ENCODE results near the gene PCNX3. TPM values are rescaled to one million over a fixed set of nuclear protein-coding genes. Genes with fewer than 3 reads are reported as not detected.
A peak's percentile ranks its signal among the peaks of the same experiment; 100 is the strongest.

The PCNX3 gene
- total RNA-seq, 2 experiments from 2014 or later, result 21.6 to 24.7 TPM

DNA sequence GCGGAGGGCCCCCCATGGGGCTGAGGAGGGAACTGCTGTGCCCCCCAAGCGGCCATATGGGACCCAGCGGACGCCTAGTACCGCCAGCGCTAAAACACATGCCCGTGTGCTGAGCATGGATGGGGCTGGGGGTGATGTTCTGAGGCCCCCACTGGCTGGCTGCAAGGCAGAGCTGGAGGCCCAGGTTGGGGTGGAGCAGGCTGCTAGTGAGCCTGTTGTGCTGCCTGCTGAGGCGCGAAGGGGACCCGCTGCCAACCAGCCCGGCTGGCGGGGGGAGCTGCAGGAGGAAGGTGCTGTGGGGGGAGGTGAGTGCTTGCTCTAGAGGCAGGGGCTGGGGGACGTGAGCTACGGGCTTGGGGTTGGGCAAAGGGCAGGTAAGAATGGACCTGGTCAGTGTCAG, 3.2 kb downstream of the PCNX3 start:
- CTCF ChIA-PET, result no interaction called here
- Mint-ChIP-seq H3K4me3 (no peak overlapping the region), H3K36me3 (ENCODE audit: low read depth) (peaks cover 21% of the 10 kb centered on the region), H3K4me1 (ENCODE audit: low read depth) (peaks cover 27% of the 10 kb centered on the region), H3K9me3 (no peaks in the 10 kb centered on the region), H3K27ac (no peak overlapping the region), H3K27me3 (ENCODE audit: low read depth) (no peaks in the 10 kb centered on the region)
- no peak for DNase-seq
- intact Hi-C loops (cut with micrococcal nuclease), result no loop called here

DNA sequence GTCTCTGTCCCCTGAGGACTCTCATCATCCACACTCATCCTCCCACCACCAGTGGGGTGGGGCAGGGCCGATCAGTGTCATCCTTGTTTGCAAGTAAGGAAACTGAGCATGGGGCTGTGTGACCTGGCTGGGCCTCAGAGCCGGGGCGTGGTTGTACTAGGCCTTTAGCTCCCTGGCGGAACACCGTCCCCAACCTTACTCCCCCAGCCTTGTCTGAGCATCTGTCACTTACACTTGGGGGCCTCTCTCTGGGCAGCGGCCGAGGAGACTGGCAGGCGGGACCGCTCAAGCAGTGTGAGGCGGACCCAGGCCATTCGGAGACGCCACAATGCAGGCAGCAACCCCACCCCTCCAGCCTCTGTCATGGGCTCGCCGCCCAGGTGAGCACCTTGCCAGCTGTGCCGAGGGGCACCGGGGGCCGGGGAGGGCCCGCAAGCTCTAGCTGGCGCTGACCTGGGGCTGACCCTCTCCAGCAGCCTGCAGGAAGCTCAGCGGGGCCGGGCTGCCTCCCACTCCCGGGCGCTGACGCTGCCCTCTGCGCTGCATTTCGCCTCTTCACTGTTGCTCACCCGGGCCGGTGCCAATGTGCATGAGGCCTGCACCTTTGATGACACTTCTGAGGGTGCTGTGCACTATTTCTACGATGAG, 3.8 kb downstream of the PCNX3 start:
- DNase-seq, result no peak
- CTCF ChIA-PET, result no interaction called here
- H3K4me3 Mint-ChIP-seq, result no peak overlapping the region
- no peak overlapping the region for H3K27ac Mint-ChIP-seq
- no peaks in the 10 kb centered on the region for H3K27me3 Mint-ChIP-seq (ENCODE audit: low read depth)
- H3K4me1 Mint-ChIP-seq (ENCODE audit: low read depth), result peaks cover 27% of the 10 kb centered on the region
- H3K9me3 Mint-ChIP-seq, result no peaks in the 10 kb centered on the region
- H3K36me3 Mint-ChIP-seq (ENCODE audit: low read depth), result peaks cover 25% of the 10 kb centered on the region
- intact Hi-C loops (cut with micrococcal nuclease), result no loop called here

DNA sequence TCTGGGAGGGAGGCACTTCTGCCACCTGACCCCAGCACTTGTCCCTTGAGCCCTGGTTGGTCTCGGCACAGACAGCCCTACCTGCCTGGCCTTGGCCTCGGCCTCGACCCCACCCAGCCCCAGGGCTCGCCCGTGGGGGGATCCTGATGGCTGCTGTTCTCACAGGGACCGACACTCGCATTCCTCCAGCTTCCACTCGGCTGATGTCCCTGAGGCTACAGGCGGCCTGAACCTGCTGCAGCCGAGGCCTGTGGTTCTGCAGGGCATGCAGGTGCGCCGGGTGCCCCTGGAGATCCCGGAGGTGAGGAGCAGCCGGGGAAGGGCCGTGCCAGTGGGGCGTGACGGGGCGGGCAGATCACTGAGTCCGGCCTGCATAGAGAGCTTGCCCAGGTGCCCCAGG, 5.1 kb downstream of the PCNX3 start:
- Mint-ChIP-seq H3K27ac (no peak overlapping the region), H3K27me3 (ENCODE audit: low read depth) (no peaks in the 10 kb centered on the region), H3K4me1 (ENCODE audit: low read depth) (peaks cover 30% of the 10 kb centered on the region), H3K4me3 (no peak overlapping the region), H3K9me3 (no peaks in the 10 kb centered on the region), H3K36me3 (ENCODE audit: low read depth) (peaks cover 27% of the 10 kb centered on the region)
- DNase-seq, result no peak
- intact Hi-C loops (cut with micrococcal nuclease), result no loop called here
- CTCF ChIA-PET, result no interaction called here

DNA sequence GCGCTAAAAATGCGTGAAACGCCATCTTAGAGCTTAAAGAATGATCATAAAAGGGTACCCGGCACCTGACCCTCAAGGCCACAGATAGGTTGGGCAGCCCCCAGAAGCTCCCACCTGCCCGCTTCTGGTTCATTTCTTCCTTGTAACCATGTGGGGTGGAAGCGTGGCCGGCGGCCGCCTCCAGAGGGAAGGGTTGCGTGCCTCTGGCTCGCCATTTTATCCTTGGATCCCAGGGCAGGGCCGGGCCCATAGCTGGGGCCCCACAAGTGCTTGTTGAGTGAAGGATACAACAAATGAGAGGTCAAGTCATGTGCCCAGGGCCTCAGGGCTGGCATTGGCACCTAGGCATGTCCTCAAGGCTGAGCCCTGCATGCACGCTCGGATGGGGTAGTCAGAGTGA, 5.9 kb downstream of the PCNX3 start:
- H3K27ac Mint-ChIP-seq, result no peak overlapping the region
- no peaks in the 10 kb centered on the region for H3K27me3 Mint-ChIP-seq (ENCODE audit: low read depth)
- H3K4me3 Mint-ChIP-seq, result no peak overlapping the region
- H3K9me3 Mint-ChIP-seq, result no peaks in the 10 kb centered on the region
- CTCF ChIA-PET, result no interaction called here
- intact Hi-C loops (cut with micrococcal nuclease), result no loop called here
- peaks cover 32% of the 10 kb centered on the region for H3K4me1 Mint-ChIP-seq (ENCODE audit: low read depth)
- peaks cover 30% of the 10 kb centered on the region for H3K36me3 Mint-ChIP-seq (ENCODE audit: low read depth)
- no peak for DNase-seq

DNA sequence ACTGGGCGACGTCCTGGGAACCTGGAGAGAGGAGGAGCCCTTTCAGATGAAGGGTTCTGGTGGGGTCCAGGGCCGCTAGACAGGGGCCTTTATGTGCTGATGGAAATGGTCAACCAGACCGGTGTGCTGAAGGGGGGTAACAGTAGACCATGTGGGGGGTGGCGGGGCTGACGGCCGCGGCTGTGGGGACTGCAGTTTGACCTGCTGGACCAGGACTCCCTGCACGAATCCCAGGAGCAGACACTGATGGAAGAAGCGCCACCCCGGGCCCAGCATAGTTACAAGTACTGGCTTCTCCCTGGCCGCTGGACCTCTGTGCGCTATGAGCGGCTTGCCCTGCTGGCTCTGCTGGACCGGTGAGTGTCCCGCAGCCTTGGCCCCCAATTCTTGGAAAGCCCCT, 6.4 kb downstream of the PCNX3 start:
- Mint-ChIP-seq H3K27me3 (ENCODE audit: low read depth) (no peaks in the 10 kb centered on the region), H3K4me1 (ENCODE audit: low read depth) (peaks cover 27% of the 10 kb centered on the region), H3K27ac (no peak overlapping the region), H3K9me3 (no peaks in the 10 kb centered on the region), H3K36me3 (ENCODE audit: low read depth) (peaks cover 24% of the 10 kb centered on the region), H3K4me3 (no peak overlapping the region)
- CTCF ChIA-PET, result no interaction called here
- intact Hi-C loops (cut with micrococcal nuclease), result no loop called here
- DNase-seq, result no peak

DNA sequence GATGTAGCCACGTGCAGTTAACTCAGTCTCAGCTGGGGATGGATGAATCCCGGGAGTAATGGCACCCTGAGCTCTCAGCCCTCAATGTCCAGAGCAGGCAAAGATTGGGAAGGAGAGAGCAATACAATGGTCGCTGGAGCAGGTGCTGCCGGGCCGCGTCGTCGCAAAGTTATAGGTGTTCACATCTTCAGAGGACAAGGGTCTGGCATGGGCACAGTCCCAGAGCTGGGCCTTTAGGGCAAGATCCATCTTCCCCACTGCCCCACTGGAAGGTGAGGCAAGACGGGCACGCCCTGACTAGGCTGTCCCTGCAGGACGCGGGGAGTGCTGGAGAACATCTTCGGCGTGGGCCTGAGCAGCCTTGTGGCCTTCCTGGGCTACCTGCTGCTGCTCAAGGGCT, 7.6 kb downstream of the PCNX3 start:
- H3K27me3 Mint-ChIP-seq (ENCODE audit: low read depth), result no peaks in the 10 kb centered on the region
- DNase-seq, result no peak
- H3K9me3 Mint-ChIP-seq, result no peaks in the 10 kb centered on the region
- peaks cover 21% of the 10 kb centered on the region for H3K36me3 Mint-ChIP-seq (ENCODE audit: low read depth)
- no peak overlapping the region for H3K4me3 Mint-ChIP-seq
- CTCF ChIA-PET, result interaction anchor here (0.9 to 2.2 kb wide), 3 partner anchors 9 to 30 kb away, joined by 3 to 6 read pairs (median 4); partner anchors contain the start of gene SIPA1
- peaks cover 17% of the 10 kb centered on the region for H3K4me1 Mint-ChIP-seq (ENCODE audit: low read depth)
- intact Hi-C loops (cut with micrococcal nuclease), result no loop called here
- H3K27ac Mint-ChIP-seq, result no peak overlapping the region

DNA sequence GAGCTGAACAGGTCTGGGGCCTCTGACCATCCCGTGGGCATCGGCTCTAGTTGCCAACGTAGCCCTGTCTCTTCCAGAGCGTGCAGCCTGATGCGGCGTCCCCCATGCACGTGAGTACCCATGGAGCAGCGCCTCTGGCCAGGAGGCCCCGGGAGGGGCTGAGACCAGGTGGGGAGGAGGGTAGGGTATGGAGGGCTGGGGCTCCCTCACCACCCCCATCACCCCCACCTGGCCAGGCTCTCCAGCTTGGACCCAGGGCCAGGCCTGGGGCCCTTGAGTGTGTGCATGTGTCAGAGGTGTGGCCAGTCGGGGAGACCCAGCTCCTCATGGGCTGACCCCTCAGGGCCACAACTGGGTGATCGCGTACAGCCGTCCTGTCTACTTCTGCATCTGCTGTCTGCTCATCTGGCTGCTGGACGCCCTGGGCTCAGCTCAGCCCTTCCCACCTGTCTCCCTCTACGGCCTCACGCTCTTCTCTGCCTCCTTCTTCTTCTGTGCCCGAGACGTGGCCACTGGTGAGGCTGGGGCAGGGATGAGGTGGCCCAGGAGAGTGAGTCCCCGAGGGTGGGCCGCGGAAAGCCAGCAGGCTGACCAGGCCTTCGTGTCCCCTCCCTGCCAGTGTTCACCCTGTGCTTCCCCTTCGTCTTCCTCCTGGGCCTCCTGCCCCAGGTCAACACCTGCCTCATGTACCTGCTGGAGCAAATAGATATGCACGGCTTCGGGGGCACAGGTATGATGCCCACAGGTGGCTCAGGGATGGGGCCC, 8.5 kb downstream of the PCNX3 start:
- no peak for DNase-seq
- no peak overlapping the region for H3K4me3 Mint-ChIP-seq

DNA sequence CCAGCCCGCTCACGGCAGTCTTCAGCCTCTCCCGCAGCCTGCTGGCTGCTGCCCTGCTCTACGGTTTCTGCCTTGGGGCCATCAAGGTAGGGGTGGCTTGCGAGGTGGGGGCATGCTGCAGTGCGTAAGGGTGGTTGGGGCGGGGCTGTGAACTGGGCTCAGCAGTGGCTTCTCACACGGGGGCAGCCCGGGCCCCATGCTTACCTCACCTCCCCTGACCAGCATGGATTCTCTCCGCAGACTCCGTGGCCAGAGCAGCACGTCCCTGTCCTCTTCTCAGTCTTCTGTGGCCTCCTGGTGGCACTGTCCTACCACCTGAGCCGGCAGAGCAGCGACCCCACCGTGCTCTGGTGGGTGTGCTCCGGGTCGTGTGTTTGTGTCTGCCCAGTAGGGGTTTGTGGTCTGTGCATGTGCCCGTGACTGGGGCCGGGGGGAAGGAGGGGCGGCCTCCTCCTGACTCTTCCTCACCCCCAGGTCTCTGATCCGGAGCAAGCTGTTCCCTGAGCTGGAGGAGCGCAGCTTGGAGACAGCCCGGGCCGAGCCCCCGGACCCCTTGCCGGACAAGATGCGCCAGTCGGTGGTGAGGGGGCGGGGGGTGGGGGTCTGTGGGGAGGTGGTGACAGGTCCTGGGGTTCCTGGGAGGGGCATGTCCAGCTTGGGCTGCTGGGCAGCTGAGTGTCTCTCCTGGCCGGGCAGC, 9.5 kb downstream of the PCNX3 start:
- Mint-ChIP-seq H3K36me3 (ENCODE audit: low read depth) (peaks cover 18% of the 10 kb centered on the region), H3K4me3 (no peak overlapping the region)
- CTCF ChIA-PET, result interaction anchor here (1.0 to 2.1 kb wide), 8 partner anchors 8 to 146 kb away, joined by 3 to 6 read pairs (median 3); partner anchors contain the start of gene SIPA1

More for the DNA sequence above, 8.5 kb downstream of the PCNX3 start:
- Mint-ChIP-seq H3K27ac (no peak overlapping the region), H3K9me3 (no peaks in the 10 kb centered on the region), H3K4me1 (ENCODE audit: low read depth) (peaks cover 14% of the 10 kb centered on the region), H3K27me3 (ENCODE audit: low read depth) (no peaks in the 10 kb centered on the region), H3K36me3 (ENCODE audit: low read depth) (peaks cover 21% of the 10 kb centered on the region)
- CTCF ChIA-PET, result interaction anchor here (0.6 to 2.2 kb wide), 4 partner anchors 15 to 236 kb away, joined by 3 to 6 read pairs (median 4); partner anchors contain the start of gene SIPA1
- intact Hi-C loops (cut with micrococcal nuclease), result no loop called here

DNA sequence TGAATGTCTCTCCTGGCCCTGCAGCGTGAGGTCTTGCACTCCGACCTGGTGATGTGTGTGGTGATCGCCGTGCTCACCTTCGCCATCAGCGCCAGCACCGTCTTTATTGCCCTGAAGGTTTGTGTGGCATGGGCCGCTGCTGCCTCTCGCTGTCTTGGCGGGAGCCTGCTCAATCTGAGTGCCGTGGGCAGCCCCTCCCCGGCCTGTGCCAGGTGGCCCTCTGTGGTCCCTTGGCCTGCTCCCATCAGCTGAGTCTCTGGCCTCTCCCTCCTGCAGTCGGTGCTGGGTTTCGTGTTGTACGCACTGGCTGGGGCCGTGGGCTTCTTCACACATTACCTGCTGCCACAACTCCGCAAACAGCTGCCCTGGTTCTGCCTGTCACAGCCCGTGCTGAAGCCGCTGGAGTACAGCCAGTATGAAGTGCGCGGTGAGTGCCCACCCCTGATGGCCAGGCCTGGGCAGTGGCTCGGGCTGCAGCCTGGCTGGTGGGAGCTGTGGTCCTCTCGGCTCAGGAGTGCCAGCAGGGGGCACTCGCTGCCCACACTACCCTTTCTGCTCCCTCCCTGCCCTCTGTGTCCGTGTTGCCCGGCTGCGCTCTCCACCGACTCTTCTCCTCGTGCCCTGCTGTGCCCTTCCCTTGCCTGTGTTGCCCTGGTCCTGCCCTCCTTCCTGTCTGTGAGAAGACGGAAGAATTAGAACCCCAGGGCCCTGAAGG, 10.2 kb downstream of the PCNX3 start:
- DNase-seq, result peak; percentile 63
- Mint-ChIP-seq H3K27ac (no peak overlapping the region), H3K9me3 (no peaks in the 10 kb centered on the region), H3K36me3 (ENCODE audit: low read depth) (peaks cover 22% of the 10 kb centered on the region), H3K4me1 (ENCODE audit: low read depth) (peaks cover 9% of the 10 kb centered on the region), H3K4me3 (no peak overlapping the region), H3K27me3 (ENCODE audit: low read depth) (no peaks in the 10 kb centered on the region)
- CTCF ChIA-PET, result interaction anchor here (1.0 to 2.1 kb wide), 10 partner anchors 9 to 146 kb away, joined by 3 to 6 read pairs (median 3); partner anchors contain the start of gene SIPA1
- intact Hi-C loops (cut with micrococcal nuclease), result loop anchor here (2.0 kb wide), 1 partner anchor 81 kb away; no protein-coding TSS in a partner anchor

More for the DNA sequence above, 9.5 kb downstream of the PCNX3 start:
- Mint-ChIP-seq H3K27ac (no peak overlapping the region), H3K27me3 (ENCODE audit: low read depth) (no peaks in the 10 kb centered on the region), H3K9me3 (no peaks in the 10 kb centered on the region), H3K4me1 (ENCODE audit: low read depth) (peaks cover 9% of the 10 kb centered on the region)
- DNase-seq, result no peak
- intact Hi-C loops (cut with micrococcal nuclease), result no loop called here

DNA sequence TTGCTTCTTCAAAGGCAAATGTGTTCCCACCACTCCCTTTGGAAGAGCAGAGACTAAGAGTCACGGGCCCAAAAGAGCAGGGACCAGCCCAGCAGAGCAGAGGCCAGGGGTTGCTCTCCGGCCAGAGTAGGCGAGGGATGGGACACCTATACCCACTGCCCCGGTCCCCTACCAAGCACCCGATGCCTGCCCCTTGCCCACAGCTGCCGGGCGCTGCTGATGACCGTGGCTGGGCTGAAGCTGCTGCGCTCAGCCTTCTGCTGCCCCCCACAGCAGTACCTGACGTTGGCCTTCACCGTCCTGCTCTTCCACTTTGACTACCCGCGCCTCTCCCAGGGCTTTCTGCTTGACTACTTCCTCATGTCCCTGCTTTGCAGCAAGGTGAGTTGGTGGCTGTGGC, 11.6 kb downstream of the PCNX3 start:
- intact Hi-C loops (cut with micrococcal nuclease), result loop anchor here (2.0 kb wide), 1 partner anchor 80 kb away; no protein-coding TSS in a partner anchor
- Mint-ChIP-seq H3K4me1 (ENCODE audit: low read depth) (peaks cover 7% of the 10 kb centered on the region), H3K4me3 (no peak overlapping the region), H3K27me3 (ENCODE audit: low read depth) (no peaks in the 10 kb centered on the region), H3K9me3 (no peaks in the 10 kb centered on the region), H3K36me3 (ENCODE audit: low read depth) (peaks cover 16% of the 10 kb centered on the region), H3K27ac (peak overlapping the region; percentile 69)
- no peak for DNase-seq
- CTCF ChIA-PET, result interaction anchor here (0.9 to 1.8 kb wide), 4 partner anchors 11 to 82 kb away, joined by 3 to 6 read pairs (median 4); partner anchors contain the start of gene SIPA1

DNA sequence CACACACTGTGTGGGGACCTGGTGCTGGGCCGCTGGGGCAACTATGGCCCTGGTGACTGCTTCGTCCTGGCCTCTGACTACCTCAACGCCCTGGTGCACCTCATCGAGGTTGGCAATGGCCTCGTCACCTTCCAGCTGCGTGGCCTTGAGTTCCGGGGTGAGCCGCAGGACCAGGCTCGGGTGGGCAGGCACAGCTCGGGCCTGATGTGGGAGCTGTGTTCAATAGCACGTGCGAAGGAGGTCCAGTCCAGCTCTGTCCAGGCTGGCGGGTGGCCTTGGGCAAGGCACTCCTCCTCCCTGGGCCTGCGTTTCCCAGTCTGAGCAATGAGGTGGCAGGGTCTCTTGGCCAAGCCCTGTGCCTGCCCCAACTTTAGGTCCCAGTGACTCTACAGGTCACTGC, 14.0 kb downstream of the PCNX3 start:
- Mint-ChIP-seq H3K4me1 (ENCODE audit: low read depth) (peaks cover 12% of the 10 kb centered on the region), H3K27ac (no peak overlapping the region), H3K36me3 (ENCODE audit: low read depth) (peaks cover 10% of the 10 kb centered on the region), H3K9me3 (no peaks in the 10 kb centered on the region), H3K4me3 (no peak overlapping the region), H3K27me3 (ENCODE audit: low read depth) (no peaks in the 10 kb centered on the region)
- DNase-seq, result no peak
- CTCF ChIA-PET, result no interaction called here
- intact Hi-C loops (cut with micrococcal nuclease), result no loop called here

DNA sequence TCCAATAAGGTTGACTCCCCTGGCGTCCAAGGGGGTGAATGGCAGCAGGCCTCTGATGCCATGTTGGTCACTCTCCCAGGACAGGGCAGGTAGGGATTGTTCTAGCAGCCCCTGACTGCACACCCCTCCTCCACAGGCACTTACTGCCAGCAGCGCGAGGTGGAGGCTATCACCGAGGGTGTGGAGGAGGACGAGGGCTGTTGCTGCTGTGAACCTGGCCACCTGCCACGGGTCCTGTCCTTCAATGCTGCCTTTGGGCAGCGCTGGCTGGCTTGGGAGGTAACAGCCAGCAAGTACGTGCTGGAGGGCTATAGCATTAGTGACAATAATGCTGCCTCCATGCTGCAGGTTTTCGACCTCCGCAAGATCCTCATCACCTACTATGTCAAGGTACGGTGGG, 14.6 kb downstream of the PCNX3 start:
- H3K4me3 Mint-ChIP-seq, result no peak overlapping the region
- intact Hi-C loops (cut with micrococcal nuclease), result no loop called here
- H3K4me1 Mint-ChIP-seq (ENCODE audit: low read depth), result peaks cover 9% of the 10 kb centered on the region
- CTCF ChIA-PET, result no interaction called here
- H3K27me3 Mint-ChIP-seq (ENCODE audit: low read depth), result no peaks in the 10 kb centered on the region
- no peak overlapping the region for H3K27ac Mint-ChIP-seq
- DNase-seq, result no peak
- peaks cover 10% of the 10 kb centered on the region for H3K36me3 Mint-ChIP-seq (ENCODE audit: low read depth)
- H3K9me3 Mint-ChIP-seq, result no peaks in the 10 kb centered on the region

Measured in activated naive CD4-positive, alpha-beta T cell treated with anti-CD3 and anti-CD28 coated beads for 36 hours (primary cell).